Erythroblast (primary cell): ENCODE results near the gene PWWP2B.

ENCODE experiments used
- GATA1 ChIP-seq: IDR thresholded peaks from 2 replicates; pipeline ENCODE4 v1.6.1; 2011; ENCODE audit warnings: low read depth, mild to moderate bottlenecking, control low read depth, low read length, moderate library complexity
- POLR2A ChIP-seq: IDR thresholded peaks from 2 replicates; pipeline ENCODE4 v1.6.1; 2011; ENCODE audit warnings: mild to moderate bottlenecking, low read length

DNA sequence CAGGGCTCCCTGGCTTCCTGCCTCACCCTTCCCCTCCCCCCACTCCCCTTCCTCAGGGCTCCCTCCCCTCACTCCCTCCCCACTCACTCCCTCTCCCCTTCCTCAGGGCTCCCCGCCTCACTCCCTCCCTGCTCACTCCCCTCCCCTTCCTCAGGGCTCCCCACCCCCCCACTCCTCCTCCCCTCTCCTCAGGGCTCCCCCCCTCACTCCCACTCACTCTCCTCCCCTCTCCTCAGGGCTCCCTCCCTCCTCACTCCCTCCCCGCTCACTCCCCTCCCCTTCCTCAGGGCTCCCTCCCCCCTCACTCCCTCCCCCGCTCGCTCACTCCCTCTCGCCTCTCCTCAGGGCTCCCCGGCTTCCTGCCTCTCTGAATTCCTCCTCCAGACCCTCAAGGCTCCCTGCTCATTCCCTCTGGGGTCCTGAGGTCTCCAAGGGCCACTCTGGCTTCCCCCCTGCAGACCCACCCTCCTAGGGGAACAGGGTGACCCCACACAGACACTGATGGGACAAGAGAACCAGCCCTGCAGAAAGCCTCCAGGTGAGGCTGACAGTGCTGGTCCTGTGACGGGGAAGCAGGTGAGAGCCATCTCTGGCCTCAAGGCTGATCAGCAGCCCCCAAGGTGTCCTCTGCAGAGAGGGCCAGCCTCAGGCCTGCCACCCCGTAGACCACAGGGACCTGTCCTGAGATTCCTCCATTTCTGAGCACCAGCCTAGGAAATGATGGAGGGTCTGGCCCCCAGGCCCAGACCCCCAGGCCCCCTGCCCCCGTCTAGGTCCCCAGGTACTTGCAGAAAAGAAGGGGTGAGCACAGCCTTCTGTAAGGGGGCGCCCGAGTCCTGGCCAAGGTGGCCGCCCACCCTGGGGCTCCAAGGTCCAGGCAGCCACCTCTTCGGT, 47.2 kb downstream of the PWWP2B start:
- TF ChIP-seq POLR2A (no peak), GATA1 (no peak)
